GM10266 (cell line): ENCODE results near the gene F2RL3.

Experiments
- DNase-seq: peaks from one replicate; pipeline ENCODE4 v3.0.0; 2012; ENCODE audit errors: extremely low spot score
- TF ChIP-seq, protein P1 (sequence below): IDR thresholded peaks from 2 replicates; pipeline ENCODE4 v1.5.1; 2012; ENCODE audit warnings: mild to moderate bottlenecking, low read depth; ENCODE audit not compliant: control insufficient read depth, insufficient read depth; ENCODE audit errors: missing control alignments

F2RL3 gene

DNA sequence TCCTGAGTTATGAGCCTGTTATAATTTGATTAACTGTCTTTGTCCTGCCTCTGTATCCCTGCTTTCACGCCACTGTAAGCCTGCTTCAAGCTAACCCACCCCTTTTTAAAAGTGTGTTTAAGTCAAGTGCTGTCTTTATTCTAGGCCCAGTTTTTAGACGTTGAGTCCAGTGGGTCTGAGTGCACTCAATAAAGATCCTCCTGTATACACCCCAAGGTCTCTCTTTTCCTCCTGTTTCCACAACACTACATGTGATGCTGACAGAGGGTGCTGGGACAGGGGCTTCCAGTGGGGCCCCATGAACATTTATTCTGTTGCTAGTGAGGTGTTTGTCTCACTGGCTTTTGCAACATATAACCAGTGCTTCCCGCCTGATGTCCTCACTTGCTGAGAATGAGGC lies 6.7 kb upstream of the F2RL3 start:
- DNase-seq = no peak
- TF ChIP-seq, protein P1, sequence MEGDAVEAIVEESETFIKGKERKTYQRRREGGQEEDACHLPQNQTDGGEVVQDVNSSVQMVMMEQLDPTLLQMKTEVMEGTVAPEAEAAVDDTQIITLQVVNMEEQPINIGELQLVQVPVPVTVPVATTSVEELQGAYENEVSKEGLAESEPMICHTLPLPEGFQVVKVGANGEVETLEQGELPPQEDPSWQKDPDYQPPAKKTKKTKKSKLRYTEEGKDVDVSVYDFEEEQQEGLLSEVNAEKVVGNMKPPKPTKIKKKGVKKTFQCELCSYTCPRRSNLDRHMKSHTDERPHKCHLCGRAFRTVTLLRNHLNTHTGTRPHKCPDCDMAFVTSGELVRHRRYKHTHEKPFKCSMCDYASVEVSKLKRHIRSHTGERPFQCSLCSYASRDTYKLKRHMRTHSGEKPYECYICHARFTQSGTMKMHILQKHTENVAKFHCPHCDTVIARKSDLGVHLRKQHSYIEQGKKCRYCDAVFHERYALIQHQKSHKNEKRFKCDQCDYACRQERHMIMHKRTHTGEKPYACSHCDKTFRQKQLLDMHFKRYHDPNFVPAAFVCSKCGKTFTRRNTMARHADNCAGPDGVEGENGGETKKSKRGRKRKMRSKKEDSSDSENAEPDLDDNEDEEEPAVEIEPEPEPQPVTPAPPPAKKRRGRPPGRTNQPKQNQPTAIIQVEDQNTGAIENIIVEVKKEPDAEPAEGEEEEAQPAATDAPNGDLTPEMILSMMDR = no peak

DNA sequence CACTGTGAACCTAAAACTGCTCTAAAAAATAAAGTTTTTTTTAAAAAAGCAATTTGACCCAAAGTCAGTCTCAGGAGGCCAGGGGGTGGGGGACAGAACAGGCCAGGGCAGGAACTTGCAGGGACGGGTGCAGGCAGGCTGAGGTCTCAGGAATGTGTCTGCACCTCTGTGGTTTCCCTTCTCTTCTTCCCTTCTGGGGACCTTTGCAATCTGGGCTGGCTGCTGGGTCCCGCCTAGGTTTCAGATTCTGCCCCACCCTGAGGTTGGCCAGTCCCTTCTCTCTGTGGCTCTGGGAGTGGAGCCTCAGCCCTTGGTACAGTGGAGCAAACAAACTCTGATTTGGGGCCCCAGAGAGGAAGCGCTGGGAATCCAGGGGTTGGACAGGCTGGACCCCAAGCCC lies 5.3 kb upstream of the F2RL3 start:
- TF ChIP-seq, protein P1 = no peak
- no peak for DNase-seq

DNA sequence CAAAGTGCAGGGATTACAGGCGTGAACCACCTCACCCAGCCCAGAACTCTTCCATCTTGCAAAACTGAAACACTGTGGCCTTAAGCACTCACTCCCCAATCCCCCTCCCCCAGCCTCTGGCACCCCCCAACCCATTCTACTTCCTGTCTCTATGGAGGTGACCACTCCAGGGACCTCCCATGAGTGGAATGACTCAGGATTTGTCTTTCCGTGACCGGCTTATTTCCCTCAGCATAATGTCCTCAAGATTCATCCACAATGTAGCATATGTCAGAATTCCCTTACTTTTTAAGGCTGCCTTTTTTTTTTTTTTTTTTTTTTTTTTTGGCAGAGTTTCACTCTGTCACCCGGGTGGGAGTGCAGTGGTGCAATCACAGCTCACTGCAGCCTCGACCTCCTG lies 3.6 kb upstream of the F2RL3 start:
- TF ChIP-seq, protein P1 = no peak
- DNase-seq = no peak

DNA sequence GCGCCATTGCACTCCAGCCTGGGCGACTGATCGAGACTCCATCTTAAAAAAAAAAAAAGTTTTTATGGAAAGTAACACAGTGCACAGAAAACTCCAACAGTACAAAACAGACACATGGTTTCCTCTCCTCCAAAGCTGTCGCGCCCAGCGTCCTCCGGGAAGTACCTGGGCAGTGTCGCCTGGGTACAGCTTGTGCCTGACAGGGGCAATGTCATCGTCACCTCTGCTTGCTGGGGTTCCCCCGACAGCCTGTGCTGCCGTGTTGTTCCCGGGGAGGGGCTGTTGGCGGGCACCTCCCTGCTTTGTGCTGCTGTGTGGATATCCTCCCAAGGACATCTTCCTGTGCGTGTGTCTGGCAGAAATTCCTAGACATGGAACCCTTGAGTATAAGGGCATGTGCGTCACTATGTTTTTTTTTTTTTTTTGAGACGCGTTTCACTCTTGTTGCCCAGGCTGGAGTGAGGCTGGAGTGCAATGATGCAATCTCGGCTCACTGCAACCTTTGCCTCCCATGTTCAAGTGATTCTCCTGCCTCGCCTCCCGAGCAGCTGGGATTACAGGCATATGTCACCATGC lies 2.4 kb upstream of the F2RL3 start:
- TF ChIP-seq, protein P1 = no peak
- no peak for DNase-seq

DNA sequence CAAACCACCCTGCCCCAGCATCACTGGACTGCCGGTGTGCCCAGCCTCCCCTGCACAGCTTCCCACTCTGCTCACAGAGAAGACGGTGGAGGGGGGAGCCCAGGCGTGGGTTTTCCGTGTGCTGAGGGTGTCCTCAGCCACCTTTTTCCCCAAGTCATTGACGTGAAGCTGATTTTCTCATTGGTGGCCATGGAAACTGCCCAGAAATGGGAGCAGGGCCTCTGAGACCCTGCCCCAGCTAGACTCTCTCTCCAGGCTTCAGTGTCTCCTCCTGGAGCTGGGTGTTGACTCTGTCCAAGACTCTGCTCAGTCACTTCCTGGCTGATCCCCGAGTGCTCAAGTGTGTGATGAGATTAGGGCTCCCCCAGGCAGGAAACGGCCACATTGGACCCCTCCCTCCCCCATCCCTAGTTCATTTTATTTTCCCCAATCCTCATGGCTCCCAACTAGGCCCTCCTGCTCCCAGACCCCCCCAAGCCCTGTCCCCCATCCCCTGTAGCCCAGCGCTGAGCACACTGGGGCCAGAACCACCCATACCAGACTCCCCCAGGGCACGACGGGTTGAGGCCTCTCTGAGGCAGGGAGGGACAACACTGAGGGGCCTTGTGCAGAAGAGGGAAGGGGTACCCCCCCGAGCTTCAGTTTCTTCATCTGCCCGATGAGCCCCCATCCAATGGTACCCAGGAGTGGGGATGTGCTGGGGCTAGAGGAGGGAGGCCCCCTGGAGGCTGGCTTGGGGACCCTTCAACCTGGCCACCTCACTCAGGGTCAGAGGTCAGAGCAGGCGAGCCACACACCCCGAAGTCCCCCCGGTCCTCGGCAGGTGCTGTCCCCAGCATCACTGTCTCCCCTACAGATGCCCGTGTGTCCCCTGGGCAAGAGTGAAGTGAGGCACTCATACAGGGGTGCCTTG lies 1.2 kb upstream of the F2RL3 start:
- no peak for DNase-seq
- TF ChIP-seq, protein P1 = no peak

DNA sequence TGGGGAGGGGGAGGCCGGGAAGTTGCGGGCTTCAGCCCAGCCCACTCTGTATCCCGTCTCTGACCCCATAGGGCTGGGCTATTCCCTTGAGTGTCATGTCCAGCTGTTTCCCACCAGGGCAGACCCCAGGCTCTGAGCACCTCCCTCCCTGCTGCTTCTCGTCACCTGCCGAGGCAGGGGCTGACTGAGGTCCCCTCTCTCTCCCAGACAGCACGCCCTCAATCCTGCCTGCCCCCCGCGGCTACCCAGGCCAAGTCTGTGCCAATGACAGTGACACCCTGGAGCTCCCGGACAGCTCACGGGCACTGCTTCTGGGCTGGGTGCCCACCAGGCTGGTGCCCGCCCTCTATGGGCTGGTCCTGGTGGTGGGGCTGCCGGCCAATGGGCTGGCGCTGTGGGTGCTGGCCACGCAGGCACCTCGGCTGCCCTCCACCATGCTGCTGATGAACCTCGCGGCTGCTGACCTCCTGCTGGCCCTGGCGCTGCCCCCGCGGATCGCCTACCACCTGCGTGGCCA lies 625 bp downstream of the F2RL3 start:
- no peak for DNase-seq

More for the DNA sequence above, 625 bp downstream of the F2RL3 start:
- TF ChIP-seq, protein P1 = no peak
